ENCODE data around the gene NEXN.
"Not testable (repeated sequence)": the region's sequence is repeated elsewhere in the genome, so short reads cannot be mapped to it uniquely, and the experiment has no call there.

NEXN gene

DNA sequence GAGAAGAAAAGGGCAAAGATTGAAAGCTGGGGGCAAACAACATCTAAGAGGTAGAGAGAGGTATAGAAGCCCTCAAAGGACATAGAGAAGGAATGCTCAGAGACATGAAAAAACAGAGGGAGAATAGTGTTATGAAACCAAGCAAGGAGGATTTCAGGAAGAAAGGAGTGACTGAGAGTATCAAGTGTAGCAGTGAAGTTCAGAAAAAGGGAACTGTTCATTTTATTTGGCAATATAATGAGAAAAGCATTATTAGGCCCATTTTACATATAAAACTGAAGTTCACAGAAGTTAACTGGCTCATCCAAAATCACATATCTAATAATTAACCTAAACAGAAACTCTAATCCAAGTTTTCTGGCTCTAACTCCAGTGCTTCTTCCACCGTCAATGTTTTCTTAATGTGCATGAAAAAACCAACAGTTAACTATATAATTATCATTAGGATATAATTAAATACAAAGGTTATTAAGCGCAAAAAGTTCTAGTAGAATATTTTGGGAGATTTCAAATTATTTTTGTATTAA, 17.7 kb downstream of the NEXN start:
- no peak for DNase-seq (ENCODE audit: low read depth)

GRCh38 chr1:77906624-77907023, 18.2 kb downstream of the NEXN start:
- no peak for DNase-seq (ENCODE audit: low read depth)

DNA sequence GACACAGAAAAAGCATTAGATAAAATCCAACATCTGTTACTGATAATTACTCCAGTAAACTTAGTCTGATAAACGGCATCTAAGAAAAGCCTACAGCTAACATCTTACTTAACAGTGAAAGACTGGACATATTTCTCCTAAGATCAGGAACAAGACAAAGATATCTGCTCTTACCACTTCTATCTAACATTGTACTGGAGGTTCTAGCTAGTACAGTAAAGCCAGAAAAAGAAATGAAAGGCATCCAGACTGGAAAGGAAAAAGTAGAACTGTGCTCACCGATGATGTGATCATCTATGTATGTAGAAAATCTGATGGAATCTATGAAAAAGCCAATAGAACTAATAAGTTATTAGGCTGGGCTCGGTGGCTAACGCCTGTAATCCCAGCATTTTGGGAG, 21.7 kb downstream of the NEXN start:
- DNase-seq (ENCODE audit: low read depth): no peak

GRCh38 chr1:77918918-77919317, 30.5 kb downstream of the NEXN start:
- not testable (repeated sequence) for DNase-seq (ENCODE audit: low read depth)

GRCh38 chr1:77925518-77925917, 37.1 kb downstream of the NEXN start:
- no peak for DNase-seq (ENCODE audit: low read depth)

- no peak for DNase-seq (ENCODE audit: low read depth)
Measured at GRCh38 chr1:77925956-77926355, 37.5 kb downstream of the NEXN start.

DNA sequence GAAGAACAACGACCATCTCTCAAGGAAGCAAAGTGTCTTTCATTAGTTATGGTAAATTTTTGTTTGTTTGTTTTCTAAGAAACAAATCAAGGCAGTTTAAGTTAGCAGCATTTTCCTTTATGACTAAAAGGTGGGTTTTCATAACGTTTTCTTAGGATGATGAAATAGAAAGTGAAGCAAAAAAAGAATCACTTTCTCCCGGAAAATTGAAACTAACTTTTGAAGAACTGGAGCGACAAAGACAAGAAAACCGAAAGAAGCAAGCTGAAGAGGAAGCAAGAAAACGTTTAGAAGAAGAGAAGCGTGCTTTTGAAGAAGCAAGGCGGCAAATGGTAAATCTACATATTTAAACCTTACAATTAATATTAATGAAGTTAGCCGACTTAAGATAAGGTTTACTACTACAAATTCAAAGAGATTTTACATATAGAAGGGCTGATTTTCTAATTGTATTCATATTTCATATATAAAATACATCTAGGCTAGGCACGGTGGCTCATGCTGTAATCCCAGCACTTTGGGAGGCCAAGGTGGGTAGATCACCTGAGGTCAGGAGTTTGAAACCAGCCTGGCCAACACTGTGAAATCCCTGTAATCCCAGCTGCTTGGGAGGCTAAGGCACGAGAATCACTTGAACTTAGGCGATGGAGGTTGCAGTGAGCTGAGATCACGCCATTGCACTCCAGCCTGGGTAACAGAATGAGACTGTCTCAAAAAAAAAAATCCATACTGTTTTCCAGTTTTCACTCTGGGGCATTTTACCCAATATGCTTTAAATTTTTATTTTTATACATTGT, 38.3 kb downstream of the NEXN start:
- DNase-seq (ENCODE audit: low read depth): no peak

DNA sequence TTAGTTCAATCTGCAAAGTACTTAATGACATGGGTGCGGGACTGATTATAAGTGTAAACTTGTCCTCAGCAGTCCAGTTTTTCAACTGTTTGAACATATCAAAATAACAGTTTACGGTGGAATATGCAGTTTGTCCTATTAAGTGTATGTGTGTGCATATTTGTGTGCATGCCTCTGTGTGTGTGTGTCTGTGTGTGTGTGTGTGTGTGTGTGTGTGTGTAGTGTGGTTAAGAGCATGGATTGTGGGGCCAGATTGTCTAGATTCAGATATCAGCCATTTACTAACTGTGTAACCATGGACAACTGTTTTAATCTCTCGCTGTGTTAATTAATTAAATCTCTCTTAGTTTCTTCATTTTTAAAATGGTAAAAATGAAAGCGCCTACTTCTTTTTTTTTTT, 39.0 kb downstream of the NEXN start:
- no peak for DNase-seq (ENCODE audit: low read depth)

- no peak for DNase-seq (ENCODE audit: low read depth)
Measured at GRCh38 chr1:77929806-77930205, 41.4 kb downstream of the NEXN start.

DNA sequence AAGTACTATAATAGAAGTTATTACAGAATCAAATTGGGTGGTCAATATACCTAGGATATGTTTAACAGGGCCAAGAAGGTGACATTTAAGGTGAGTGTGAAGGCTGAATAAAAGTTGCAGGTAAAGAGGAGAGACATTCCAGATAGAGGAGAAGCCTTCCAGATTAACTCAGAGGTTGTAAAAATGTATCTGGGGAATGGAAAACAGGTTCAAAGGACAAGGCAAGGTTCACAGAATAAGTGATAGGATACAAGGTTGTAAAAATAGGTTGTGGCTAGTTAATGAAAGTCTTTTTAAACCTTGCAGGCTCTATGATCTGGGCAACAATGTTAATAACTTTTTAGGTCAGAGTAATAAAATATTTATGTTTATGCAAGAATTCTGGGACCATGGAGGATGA, 50.2 kb downstream of the NEXN start:
- DNase-seq (ENCODE audit: low read depth): no peak

DNA sequence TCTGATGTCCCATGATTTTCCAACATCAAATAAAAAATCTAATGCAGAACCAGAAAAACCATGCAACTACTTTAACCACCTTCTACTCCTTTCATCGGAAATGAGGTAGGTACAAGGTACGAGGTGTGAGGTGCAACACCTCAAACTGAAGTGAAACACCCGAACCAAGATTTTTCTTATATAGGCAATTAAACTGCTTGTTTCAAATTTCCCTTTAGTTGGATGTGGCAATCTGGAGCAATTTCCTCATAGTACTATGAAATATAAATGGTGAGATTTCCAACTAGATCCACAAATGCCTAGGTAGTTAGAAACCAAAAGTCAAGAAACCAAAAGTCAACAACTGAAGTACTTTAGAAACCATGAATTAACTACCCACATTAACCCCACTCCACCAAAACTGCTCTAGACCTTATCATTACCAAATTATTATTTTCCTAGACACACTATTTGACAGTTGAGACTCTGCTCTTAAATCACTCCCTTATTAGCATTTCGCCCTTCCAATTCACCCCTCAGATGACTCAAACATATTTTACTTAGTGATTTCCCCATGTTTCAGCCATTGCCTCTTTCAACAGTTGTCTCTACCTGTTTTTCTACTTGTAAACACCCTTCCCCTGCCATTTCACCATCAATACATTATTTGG, 52.6 kb downstream of the NEXN start:
- no peak for DNase-seq (ENCODE audit: low read depth)

DNA sequence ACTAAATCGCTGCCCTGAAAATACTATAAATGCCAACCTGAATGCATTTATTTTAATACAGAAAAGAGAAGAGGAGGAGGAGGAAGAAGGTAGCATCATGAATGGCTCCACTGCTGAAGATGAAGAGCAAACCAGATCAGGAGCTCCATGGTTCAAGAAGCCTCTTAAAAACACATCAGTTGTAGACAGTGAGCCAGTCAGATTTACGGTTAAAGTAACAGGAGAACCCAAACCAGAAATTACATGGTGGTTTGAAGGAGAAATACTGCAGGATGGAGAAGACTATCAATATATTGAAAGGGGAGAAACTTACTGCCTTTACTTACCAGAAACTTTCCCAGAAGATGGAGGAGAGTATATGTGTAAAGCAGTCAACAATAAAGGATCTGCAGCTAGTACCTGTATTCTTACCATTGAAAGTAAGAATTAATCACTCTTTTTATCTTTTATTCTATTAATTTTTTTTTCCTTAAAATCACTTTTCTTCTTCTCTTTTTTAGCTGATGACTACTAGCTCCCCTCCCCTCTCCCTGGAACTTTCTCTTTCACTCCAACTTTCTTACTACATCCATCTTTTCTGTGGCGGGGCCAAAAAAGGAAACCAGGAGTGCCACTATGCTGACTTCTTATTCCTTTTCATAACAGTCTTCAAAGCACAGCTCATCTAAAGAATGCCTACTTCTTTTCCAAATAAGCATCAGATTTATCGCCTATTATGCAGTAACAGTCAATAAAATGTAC, 54.1 kb downstream of the NEXN start:
- no peak for DNase-seq (ENCODE audit: low read depth)

GRCh38 chr1:77945345-77945744, 56.9 kb downstream of the NEXN start:
- no peak for DNase-seq (ENCODE audit: low read depth)

DNA sequence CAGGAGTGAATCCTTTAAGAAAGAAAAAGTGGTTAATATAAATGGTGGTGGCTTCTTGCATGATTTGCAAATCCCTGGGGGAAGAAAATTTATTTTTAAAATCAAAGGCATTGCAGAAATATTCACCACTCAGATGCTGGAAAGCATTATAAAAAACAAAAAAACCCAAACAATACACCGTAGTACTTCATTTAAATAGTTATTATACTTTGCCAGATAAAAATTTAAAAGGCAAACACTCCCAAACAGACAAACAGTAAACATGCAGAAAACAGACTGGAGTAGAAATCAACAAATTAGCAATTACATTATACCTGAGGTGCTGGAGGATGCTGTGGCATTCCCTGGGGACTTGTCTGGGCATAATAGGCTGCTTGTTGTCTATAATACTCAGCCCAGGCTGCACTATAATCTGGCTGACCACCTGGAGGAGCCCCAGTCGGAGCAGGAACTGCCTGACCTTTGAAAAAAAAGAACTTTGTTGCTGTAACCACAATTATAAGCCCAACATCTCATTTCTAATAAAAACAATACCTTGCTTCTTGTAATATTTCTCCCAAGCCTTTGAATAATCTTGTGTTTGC, 60.5 kb downstream of the NEXN start:
- DNase-seq (ENCODE audit: low read depth): no peak

- DNase-seq (ENCODE audit: low read depth): no peak
Measured at GRCh38 chr1:77950873-77951272, 62.4 kb downstream of the NEXN start.

GRCh38 chr1:77951328-77951727, 62.9 kb downstream of the NEXN start:
- no peak for DNase-seq (ENCODE audit: low read depth)

DNA sequence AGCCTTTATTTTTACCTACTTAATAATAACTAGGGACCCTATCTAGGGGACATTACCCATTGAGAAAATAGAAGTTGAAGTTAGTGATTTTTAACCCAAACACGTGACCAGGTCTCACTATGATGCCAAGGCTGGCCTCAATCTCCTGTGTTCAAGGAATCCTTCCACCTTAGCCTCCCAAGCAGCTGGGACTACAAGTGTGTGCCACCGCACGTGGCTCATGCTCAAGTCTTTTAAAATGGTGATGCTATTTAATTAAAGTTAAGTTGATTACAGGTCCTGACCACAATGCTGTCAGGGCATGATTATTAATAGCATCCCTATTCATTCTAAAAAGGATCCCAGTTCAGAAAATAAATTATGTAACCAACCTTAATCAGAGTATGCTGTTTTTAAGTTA, 65.5 kb downstream of the NEXN start:
- no peak for DNase-seq (ENCODE audit: low read depth)

GRCh38 chr1:77954521-77954920, 66.1 kb downstream of the NEXN start:
- no peak for DNase-seq (ENCODE audit: low read depth)

GRCh38 chr1:77955709-77956108, 67.3 kb downstream of the NEXN start:
- DNase-seq (ENCODE audit: low read depth): no peak

DNA sequence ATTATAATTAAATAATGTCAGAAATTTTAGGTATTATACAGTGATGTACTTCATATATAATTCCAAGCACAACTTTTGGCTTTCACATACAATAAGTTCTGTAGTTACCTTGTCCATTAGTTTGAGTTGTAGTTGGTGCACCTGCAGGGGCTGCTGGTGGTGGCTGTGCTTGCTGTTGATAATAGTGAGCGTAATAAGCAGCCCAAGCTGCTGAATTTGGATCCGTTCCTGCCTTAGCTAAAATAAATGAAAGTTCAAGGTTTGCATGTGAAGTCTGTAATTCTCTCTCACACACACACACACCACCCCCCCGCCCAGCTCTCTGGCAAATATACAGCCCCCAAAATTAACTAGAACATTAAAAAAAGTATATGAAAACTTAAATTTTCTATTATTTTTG, 68.0 kb downstream of the NEXN start:
- DNase-seq (ENCODE audit: low read depth): no peak

- DNase-seq (ENCODE audit: low read depth): no peak
Measured at GRCh38 chr1:77958391-77958790, 70.0 kb downstream of the NEXN start.

GRCh38 chr1:77958850-77959249, 70.4 kb downstream of the NEXN start:
- no peak for DNase-seq (ENCODE audit: low read depth)

DNA sequence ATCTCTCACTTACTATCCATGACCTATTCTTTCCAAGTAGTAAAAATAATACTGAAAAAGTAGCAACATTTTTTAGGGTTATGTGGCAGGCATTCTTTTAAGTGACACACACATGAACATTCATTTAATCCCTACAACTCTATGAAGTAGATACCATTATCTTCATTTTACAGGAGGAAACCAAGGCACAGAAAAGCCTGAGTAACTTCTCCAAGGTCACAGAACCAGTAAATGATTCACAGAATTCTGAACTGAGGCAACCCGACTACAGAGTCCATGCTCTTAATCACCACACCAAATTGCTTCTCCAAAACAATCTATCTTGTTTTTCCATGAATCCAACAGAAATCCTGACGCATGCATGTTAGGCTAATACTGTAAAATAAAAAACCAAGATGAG, 73.0 kb downstream of the NEXN start:
- no peak for DNase-seq (ENCODE audit: low read depth)
